ENCODE results near the gene RFNG. TPM values are rescaled to one million over a fixed set of nuclear protein-coding genes. Genes with fewer than 3 reads are reported as not detected.

Gene RFNG
- total RNA-seq, 2 donors from 2014 or later = 46.3 to 54.5 TPM

- H3K4me1 Mint-ChIP-seq = no peaks in the 10 kb centered on the region
- Histone ChIP-seq H3K4me3 (ENCODE audit: low read length) (no peak overlapping the region), H3K36me3 (ENCODE audit: control insufficient read depth, insufficient read depth, low read length) (peaks cover 7% of the 10 kb centered on the region), H3K9ac (ENCODE audit: extremely low read depth, low read length, poor library complexity, severe bottlenecking) (no peak overlapping the region), H3K9me3 (ENCODE audit: control insufficient read depth, low read length) (no peaks in the 10 kb centered on the region), H3K27me3 (ENCODE audit: control insufficient read depth, insufficient read depth, low read length, poor library complexity, severe bottlenecking) (no peaks in the 10 kb centered on the region), H3K4me1 (ENCODE audit: control insufficient read depth, insufficient read depth, low read length) (no peaks in the 10 kb centered on the region), H3K27ac (ENCODE audit: low read depth, low read length) (no peak overlapping the region)
- no peaks in the 10 kb centered on the region for H3K9me3 Mint-ChIP-seq
- no peak for DNase-seq
- TF ChIP-seq CTCF (conservative IDR thresholded peaks at IDR 0.05) = no peak
- H3K27me3 Mint-ChIP-seq (ENCODE audit: insufficient read depth) = no peaks in the 10 kb centered on the region
- H3K27ac Mint-ChIP-seq = no peak overlapping the region
- no peak overlapping the region for H3K4me3 Mint-ChIP-seq
- peaks cover 7% of the 10 kb centered on the region for H3K36me3 Mint-ChIP-seq (ENCODE audit: low read depth)
- 90 to 95% methylated on average over 16 of the region's 16 CpGs for WGBS, 2 experiments (ENCODE audit: insufficient coverage in 1 of 2, insufficient read length in 1 of 2)
Measured at GRCh38 chr17:82013772-82014321, 37.8 kb downstream of the RFNG start.

GRCh38 chr17:82013341-82013740 lies 38.3 kb downstream of the RFNG start:
- no peak overlapping the region for H3K27ac Mint-ChIP-seq
- H3K27me3 Mint-ChIP-seq (ENCODE audit: insufficient read depth) = no peaks in the 10 kb centered on the region
- H3K4me3 Mint-ChIP-seq = no peak overlapping the region

DNA sequence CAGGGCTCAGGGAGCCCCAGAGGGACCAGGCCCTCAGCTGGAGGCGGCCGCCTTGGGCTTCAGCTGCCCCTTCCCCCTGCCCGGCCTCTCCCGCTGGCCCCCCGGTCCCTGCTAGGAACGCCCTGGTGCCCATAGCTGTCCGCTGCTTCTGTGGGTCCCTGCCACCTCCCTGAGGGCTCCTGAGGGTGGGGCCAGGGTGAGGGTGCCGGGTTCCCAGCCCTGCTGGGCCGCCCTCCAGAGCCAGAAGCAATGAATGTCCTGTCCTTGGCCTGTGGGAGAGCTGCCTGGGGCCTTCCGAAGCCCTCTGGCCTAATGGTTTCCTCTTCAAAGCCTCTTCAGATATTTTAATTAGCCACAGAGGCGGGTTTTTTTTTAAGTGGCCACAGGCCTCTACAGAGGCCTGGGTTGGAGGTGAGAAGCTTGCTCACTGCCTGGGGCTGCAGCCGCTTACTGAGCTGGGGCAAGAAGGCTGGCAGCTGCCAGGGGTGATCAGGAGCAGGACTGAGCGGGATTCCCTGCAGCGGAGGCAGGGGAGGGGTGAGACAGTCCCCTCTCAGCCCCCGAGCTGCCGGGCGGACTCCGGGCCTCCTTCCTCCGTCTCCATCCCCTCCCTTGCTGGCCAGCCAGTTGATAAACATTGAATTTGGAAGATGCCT lies 38.8 kb downstream of the RFNG start:
- no peaks in the 10 kb centered on the region for H3K4me1 Mint-ChIP-seq
- no peak for TF ChIP-seq CTCF (conservative IDR thresholded peaks at IDR 0.05)
- Histone ChIP-seq H3K4me1 (ENCODE audit: control insufficient read depth, insufficient read depth, low read length) (no peaks in the 10 kb centered on the region), H3K36me3 (ENCODE audit: control insufficient read depth, insufficient read depth, low read length) (no peaks in the 10 kb centered on the region), H3K27ac (ENCODE audit: low read depth, low read length) (peak overlapping the region; percentile 81), H3K9me3 (ENCODE audit: control insufficient read depth, low read length) (no peaks in the 10 kb centered on the region), H3K4me3 (ENCODE audit: low read length) (no peak overlapping the region), H3K27me3 (ENCODE audit: control insufficient read depth, insufficient read depth, low read length, poor library complexity, severe bottlenecking) (no peaks in the 10 kb centered on the region), H3K9ac (ENCODE audit: extremely low read depth, low read length, poor library complexity, severe bottlenecking) (no peak overlapping the region)
- no peak for DNase-seq
- H3K27ac Mint-ChIP-seq = no peak overlapping the region
- peaks cover 2% of the 10 kb centered on the region for H3K36me3 Mint-ChIP-seq (ENCODE audit: low read depth)
- H3K9me3 Mint-ChIP-seq = no peaks in the 10 kb centered on the region
- no peak overlapping the region for H3K4me3 Mint-ChIP-seq
- 81 to 88% methylated on average over 8 to 19 of the region's 19 CpGs for WGBS, 2 experiments (ENCODE audit: insufficient coverage in 1 of 2, insufficient read length in 1 of 2)
- H3K27me3 Mint-ChIP-seq (ENCODE audit: insufficient read depth) = no peaks in the 10 kb centered on the region

More at GRCh38 chr17:82013341-82013740, 38.3 kb downstream of the RFNG start:
- 82 to 94% methylated on average over 6 to 22 of the region's 22 CpGs for WGBS, 2 experiments (ENCODE audit: insufficient coverage in 1 of 2, insufficient read length in 1 of 2)
- no peak for DNase-seq
- no peaks in the 10 kb centered on the region for H3K4me1 ChIP-seq (ENCODE audit: control insufficient read depth, insufficient read depth, low read length)
- no peak for TF ChIP-seq CTCF (conservative IDR thresholded peaks at IDR 0.05)
- no peak overlapping the region for H3K9ac ChIP-seq (ENCODE audit: extremely low read depth, low read length, poor library complexity, severe bottlenecking)
- peaks cover 2% of the 10 kb centered on the region for H3K36me3 ChIP-seq (ENCODE audit: control insufficient read depth, insufficient read depth, low read length)
- H3K9me3 ChIP-seq (ENCODE audit: control insufficient read depth, low read length) = no peaks in the 10 kb centered on the region
- no peaks in the 10 kb centered on the region for H3K27me3 ChIP-seq (ENCODE audit: control insufficient read depth, insufficient read depth, low read length, poor library complexity, severe bottlenecking)
- no peaks in the 10 kb centered on the region for H3K9me3 Mint-ChIP-seq
- peak overlapping the region; percentile 81 for H3K27ac ChIP-seq (ENCODE audit: low read depth, low read length)
- H3K4me1 Mint-ChIP-seq = no peaks in the 10 kb centered on the region
- H3K36me3 Mint-ChIP-seq (ENCODE audit: low read depth) = peaks cover 2% of the 10 kb centered on the region
- no peak overlapping the region for H3K4me3 ChIP-seq (ENCODE audit: low read length)
